Neural cell (in vitro differentiated cells): ENCODE results near the gene KRT15. TPM values are rescaled to one million over a fixed set of nuclear protein-coding genes. Genes with fewer than 3 reads are reported as not detected.

Experiments
- H2AFZ ChIP-seq: fragments of 200-600, 300-800 bp; sonication (generic), shearing (Covaris generic); 2 replicates; pipeline ENCODE4 v1.6.0; 2014; ENCODE audit warnings: low read depth, mild to moderate bottlenecking, antibody characterized with exemption, low read length, moderate library complexity
- H3F3A ChIP-seq: fragments of 200-600 bp; shearing (Covaris generic); 2 replicates; pipeline ENCODE4 v1.6.1; 2016; ENCODE audit warnings: mild to moderate bottlenecking, moderate library complexity, mixed read lengths, antibody characterized with exemption, low read length; ENCODE audit not compliant: insufficient read depth, poor library complexity, severe bottlenecking
- H3K27ac ChIP-seq: fragments of 200-600, 300-800 bp; sonication (generic), shearing (Covaris generic); 2 replicates; pipeline ENCODE4 v1.5.1; 2014; ENCODE audit warnings: mild to moderate bottlenecking, low read length, moderate library complexity
- H3K27me3 ChIP-seq: fragments of 300-800, 200-600 bp; sonication (generic), shearing (Covaris generic); 2 replicates; pipeline ENCODE4 v1.6.0; 2014; ENCODE audit warnings: mild to moderate bottlenecking, low read depth, low read length, moderate library complexity; ENCODE audit not compliant: insufficient read depth
- H3K36me3 ChIP-seq: fragments of 300-800, 200-600 bp; sonication (generic), shearing (Covaris generic); 2 replicates; pipeline ENCODE4 v1.5.1; 2014; ENCODE audit warnings: mild to moderate bottlenecking, antibody characterized with exemption, low read length, moderate library complexity; ENCODE audit not compliant: insufficient read depth
- H3K4me2 ChIP-seq: fragments of 300-800, 200-600 bp; sonication (generic), shearing (Covaris generic); 2 replicates; pipeline ENCODE4 v1.6.0; 2014; ENCODE audit warnings: mild to moderate bottlenecking, low read length
- H3K4me3 ChIP-seq: fragments of 300-800, 200-600 bp; sonication (generic), shearing (Covaris generic); 2 replicates; pipeline ENCODE4 v1.5.1; 2014; ENCODE audit warnings: mild to moderate bottlenecking, low read length, moderate library complexity
- H3K79me2 ChIP-seq: fragments of 200-600 bp; shearing (Covaris generic); replicated peaks from 2 replicates; pipeline ENCODE4 v1.6.0; 2014; ENCODE audit warnings: mild to moderate bottlenecking, low read length, moderate library complexity; ENCODE audit not compliant: insufficient read depth
- H3K9ac ChIP-seq: fragments of 300-800, 200-600 bp; sonication (generic), shearing (Covaris generic); 2 replicates; pipeline ENCODE4 v1.6.1; 2016; ENCODE audit warnings: mild to moderate bottlenecking, low read length, mixed read lengths
- H3K9me2 ChIP-seq: fragments of 200-600 bp; shearing (Covaris generic); 2 replicates; pipeline ENCODE4 v1.6.1; 2016; ENCODE audit warnings: mild to moderate bottlenecking, low read length, mixed read lengths; ENCODE audit not compliant: insufficient read depth
- H3K9me3 ChIP-seq: fragments of 200-600, 300-800 bp; sonication (generic), shearing (Covaris generic); 2 replicates; pipeline ENCODE4 v1.6.1; 2016; ENCODE audit warnings: mild to moderate bottlenecking, mixed run types, low read length, moderate library complexity, mixed read lengths
- H4K20me1 ChIP-seq: fragments of 200-600 bp; shearing (Covaris generic); 2 replicates; pipeline ENCODE4 v1.6.1; 2016; ENCODE audit warnings: mild to moderate bottlenecking, mixed run types; ENCODE audit not compliant: insufficient read depth
- EP300 ChIP-seq: fragments of 450-650 bp; conservative IDR thresholded peaks from 2 replicates; pipeline ENCODE4 v1.6.1; 2014; ENCODE audit warnings: antibody characterized with exemption, mild to moderate bottlenecking, moderate library complexity; ENCODE audit not compliant: poor library complexity, severe bottlenecking
- EZH2 ChIP-seq: fragments of 200-600, 300-800 bp; shearing (Covaris generic), sonication (generic); IDR thresholded peaks from 2 replicates; pipeline ENCODE4 v1.6.1; 2014; ENCODE audit warnings: antibody characterized with exemption, low read length, borderline replicate concordance, mild to moderate bottlenecking; ENCODE audit not compliant: insufficient read depth, poor library complexity, severe bottlenecking
- MXI1 ChIP-seq: fragments of 450-650 bp; conservative IDR thresholded peaks from 2 replicates; pipeline ENCODE4 v1.6.1; 2014; ENCODE audit warnings: antibody characterized with exemption, mild to moderate bottlenecking; ENCODE audit not compliant: poor library complexity, severe bottlenecking
- POLR2AphosphoS5 ChIP-seq: IDR thresholded peaks from 2 replicates; pipeline ENCODE4 v1.6.1; 2012
- RAD21 ChIP-seq: fragments of 450-650 bp; conservative IDR thresholded peaks from 2 replicates; pipeline ENCODE4 v1.6.1; 2014; ENCODE audit warnings: antibody characterized with exemption, mild to moderate bottlenecking, moderate library complexity
- SMC3 ChIP-seq: fragments of 450-650 bp; conservative IDR thresholded peaks from 2 replicates; pipeline ENCODE4 v1.6.1; 2014; ENCODE audit warnings: antibody characterized with exemption, mild to moderate bottlenecking, moderate library complexity; ENCODE audit not compliant: poor library complexity
- TAF1 ChIP-seq: IDR thresholded peaks from 2 replicates; pipeline ENCODE4 v1.6.1; 2012; ENCODE audit warnings: low read depth
- polyA plus RNA-seq: library from polyadenylated mRNA; depleted of rRNA; stranded (reverse); fragments of >200 nt; gene quantifications from 2 replicates; pipeline ENCODE4 v1.2.3, GENCODE V29; 2014
- TF ChIP-seq, protein P1 (sequence below): IDR thresholded peaks from 2 replicates; pipeline ENCODE4 v1.6.1; 2012; ENCODE audit warnings: borderline replicate concordance
- TF ChIP-seq, protein P2 (sequence below): fragments of 450-650 bp; IDR thresholded peaks from 2 replicates; pipeline ENCODE4 v1.5.1; 2014; ENCODE audit warnings: antibody characterized with exemption, mild to moderate bottlenecking, moderate library complexity; ENCODE audit not compliant: poor library complexity, severe bottlenecking

The KRT15 gene
- polyA plus RNA-seq, 1 donor from 2014 or later, result 0.09 TPM

DNA sequence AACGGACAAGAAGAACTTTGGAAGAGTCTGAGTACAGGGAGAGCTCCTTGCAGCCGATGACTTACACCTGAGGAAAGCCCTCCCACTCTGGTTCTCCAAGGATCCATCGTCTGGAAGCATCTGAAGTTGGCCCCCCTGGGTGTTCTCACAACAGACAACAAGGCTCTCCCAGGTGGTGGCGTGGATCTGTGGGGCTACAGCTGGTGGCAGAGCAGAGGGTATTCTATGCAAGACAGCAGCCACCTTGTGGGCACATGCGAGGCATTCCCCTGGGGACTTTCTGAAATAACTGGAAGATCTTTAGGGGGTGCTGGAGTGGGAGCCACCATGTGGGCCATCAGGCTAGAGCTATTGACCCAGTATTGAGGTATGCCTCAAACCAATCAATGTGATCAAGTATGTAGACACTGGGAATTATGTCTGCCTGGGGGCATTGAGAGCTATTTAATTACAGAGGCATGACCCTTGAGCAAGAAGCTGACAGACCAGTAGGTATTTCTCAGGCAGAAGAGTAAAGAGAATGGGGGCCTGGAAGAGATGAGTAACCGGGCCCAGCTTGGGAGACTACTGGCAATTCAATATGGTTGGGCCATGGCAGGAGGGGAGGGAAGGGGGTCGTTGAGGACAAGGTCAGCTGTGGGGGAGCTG is 16.3 kb upstream of the KRT15 start:
- TF ChIP-seq TAF1 (no peak), EP300 (no peak), POLR2AphosphoS5 (no peak), MXI1 (no peak), RAD21 (no peak), EZH2 (no peak), SMC3 (no peak)
- TF ChIP-seq, protein P1, sequence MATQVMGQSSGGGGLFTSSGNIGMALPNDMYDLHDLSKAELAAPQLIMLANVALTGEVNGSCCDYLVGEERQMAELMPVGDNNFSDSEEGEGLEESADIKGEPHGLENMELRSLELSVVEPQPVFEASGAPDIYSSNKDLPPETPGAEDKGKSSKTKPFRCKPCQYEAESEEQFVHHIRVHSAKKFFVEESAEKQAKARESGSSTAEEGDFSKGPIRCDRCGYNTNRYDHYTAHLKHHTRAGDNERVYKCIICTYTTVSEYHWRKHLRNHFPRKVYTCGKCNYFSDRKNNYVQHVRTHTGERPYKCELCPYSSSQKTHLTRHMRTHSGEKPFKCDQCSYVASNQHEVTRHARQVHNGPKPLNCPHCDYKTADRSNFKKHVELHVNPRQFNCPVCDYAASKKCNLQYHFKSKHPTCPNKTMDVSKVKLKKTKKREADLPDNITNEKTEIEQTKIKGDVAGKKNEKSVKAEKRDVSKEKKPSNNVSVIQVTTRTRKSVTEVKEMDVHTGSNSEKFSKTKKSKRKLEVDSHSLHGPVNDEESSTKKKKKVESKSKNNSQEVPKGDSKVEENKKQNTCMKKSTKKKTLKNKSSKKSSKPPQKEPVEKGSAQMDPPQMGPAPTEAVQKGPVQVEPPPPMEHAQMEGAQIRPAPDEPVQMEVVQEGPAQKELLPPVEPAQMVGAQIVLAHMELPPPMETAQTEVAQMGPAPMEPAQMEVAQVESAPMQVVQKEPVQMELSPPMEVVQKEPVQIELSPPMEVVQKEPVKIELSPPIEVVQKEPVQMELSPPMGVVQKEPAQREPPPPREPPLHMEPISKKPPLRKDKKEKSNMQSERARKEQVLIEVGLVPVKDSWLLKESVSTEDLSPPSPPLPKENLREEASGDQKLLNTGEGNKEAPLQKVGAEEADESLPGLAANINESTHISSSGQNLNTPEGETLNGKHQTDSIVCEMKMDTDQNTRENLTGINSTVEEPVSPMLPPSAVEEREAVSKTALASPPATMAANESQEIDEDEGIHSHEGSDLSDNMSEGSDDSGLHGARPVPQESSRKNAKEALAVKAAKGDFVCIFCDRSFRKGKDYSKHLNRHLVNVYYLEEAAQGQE, result no peak
- TF ChIP-seq, protein P2, sequence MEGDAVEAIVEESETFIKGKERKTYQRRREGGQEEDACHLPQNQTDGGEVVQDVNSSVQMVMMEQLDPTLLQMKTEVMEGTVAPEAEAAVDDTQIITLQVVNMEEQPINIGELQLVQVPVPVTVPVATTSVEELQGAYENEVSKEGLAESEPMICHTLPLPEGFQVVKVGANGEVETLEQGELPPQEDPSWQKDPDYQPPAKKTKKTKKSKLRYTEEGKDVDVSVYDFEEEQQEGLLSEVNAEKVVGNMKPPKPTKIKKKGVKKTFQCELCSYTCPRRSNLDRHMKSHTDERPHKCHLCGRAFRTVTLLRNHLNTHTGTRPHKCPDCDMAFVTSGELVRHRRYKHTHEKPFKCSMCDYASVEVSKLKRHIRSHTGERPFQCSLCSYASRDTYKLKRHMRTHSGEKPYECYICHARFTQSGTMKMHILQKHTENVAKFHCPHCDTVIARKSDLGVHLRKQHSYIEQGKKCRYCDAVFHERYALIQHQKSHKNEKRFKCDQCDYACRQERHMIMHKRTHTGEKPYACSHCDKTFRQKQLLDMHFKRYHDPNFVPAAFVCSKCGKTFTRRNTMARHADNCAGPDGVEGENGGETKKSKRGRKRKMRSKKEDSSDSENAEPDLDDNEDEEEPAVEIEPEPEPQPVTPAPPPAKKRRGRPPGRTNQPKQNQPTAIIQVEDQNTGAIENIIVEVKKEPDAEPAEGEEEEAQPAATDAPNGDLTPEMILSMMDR, result no peak
- Histone ChIP-seq H3K27ac (no peak overlapping the region), H3K9ac (no peak overlapping the region), H2AFZ (no peak overlapping the region), H3F3A (no peaks in the 10 kb centered on the region), H3K9me3 (no peaks in the 10 kb centered on the region), H3K27me3 (no peaks in the 10 kb centered on the region), H4K20me1 (no peaks in the 10 kb centered on the region), H3K36me3 (no peaks in the 10 kb centered on the region), H3K9me2 (no peaks in the 10 kb centered on the region), H3K4me3 (no peak overlapping the region), H3K4me2 (no peak overlapping the region), H3K79me2 (no peaks in the 10 kb centered on the region)

DNA sequence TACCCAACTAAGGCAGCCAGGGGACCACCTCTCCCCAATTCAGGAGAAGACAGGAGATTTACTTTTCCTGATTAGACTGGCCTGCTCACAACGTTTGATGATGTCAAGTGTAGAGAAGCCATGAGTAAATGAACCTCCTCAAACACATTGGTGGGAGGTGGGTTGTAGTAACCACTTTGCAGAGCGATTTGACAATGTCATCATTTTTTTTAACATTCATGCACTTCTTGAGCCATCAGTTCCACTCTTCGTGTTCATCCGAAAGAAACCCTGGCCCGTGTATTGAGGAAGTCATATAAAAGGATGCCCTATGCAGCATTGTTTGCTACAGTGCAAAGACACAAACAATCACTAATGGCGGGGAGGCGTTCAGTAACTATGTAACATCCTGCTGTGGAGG is 14.9 kb upstream of the KRT15 start:
- Histone ChIP-seq H3K27ac (no peak overlapping the region), H3K9ac (no peak overlapping the region), H3K79me2 (no peaks in the 10 kb centered on the region), H3K4me3 (no peak overlapping the region), H4K20me1 (no peaks in the 10 kb centered on the region), H3K4me2 (no peak overlapping the region), H3F3A (no peaks in the 10 kb centered on the region), H2AFZ (no peak overlapping the region), H3K36me3 (no peaks in the 10 kb centered on the region), H3K27me3 (peaks cover 8% of the 10 kb centered on the region), H3K9me3 (no peaks in the 10 kb centered on the region), H3K9me2 (no peaks in the 10 kb centered on the region)
- TF ChIP-seq EZH2 (no peak), RAD21 (no peak), MXI1 (no peak), POLR2AphosphoS5 (no peak), EP300 (no peak), SMC3 (no peak), TAF1 (no peak)
- TF ChIP-seq, protein P2, result no peak
- TF ChIP-seq, protein P1, result no peak
